GM10266 (cell line): Measurements from ENCODE around the gene MKNK2.

Experiments
- DNase-seq: peaks from one replicate; pipeline ENCODE4 v3.0.0; 2012; ENCODE audit errors: extremely low spot score
- TF ChIP-seq, protein P1 (sequence below): IDR thresholded peaks from 2 replicates; pipeline ENCODE4 v1.5.1; 2012; ENCODE audit warnings: mild to moderate bottlenecking, low read depth; ENCODE audit not compliant: control insufficient read depth, insufficient read depth; ENCODE audit errors: missing control alignments

Gene MKNK2

DNA sequence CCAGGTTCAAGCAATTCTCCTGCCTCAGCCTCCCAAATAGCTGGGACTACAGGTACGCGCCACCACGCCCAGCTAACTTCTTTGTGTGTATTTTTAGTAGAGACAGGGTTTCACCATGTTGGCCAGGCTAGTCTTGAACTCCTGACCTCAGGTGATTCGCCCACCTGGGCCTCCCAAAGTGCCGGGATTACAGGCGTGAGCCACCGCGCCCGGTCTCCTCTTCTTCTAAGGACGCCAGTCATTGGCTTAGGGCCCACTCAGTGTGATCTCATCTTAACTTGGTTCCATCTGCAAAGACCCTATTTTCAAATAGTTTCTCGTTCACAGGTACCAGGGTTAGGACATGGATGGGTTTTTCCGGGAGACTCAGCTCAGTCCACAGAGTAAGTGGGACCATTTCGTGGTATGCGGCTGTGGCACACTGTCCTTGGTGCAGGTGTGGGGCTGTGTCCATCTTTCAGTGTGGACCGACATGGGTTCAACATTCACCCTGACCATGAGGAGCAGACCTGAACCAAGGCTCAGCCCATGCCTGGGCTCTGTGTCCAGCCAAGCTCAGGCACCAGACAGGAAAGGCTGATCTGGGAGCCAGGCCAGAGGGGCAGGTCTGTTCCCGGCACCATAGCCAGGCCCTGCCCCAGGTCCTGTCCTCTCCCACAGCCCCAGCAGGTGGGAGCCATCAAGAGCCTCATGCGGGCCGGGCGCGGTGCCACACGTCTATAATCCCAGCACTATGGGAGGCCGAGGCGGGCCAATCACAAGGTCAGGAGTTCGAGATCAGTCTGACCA lies 2.8 kb upstream of the MKNK2 start:
- TF ChIP-seq, protein P1, sequence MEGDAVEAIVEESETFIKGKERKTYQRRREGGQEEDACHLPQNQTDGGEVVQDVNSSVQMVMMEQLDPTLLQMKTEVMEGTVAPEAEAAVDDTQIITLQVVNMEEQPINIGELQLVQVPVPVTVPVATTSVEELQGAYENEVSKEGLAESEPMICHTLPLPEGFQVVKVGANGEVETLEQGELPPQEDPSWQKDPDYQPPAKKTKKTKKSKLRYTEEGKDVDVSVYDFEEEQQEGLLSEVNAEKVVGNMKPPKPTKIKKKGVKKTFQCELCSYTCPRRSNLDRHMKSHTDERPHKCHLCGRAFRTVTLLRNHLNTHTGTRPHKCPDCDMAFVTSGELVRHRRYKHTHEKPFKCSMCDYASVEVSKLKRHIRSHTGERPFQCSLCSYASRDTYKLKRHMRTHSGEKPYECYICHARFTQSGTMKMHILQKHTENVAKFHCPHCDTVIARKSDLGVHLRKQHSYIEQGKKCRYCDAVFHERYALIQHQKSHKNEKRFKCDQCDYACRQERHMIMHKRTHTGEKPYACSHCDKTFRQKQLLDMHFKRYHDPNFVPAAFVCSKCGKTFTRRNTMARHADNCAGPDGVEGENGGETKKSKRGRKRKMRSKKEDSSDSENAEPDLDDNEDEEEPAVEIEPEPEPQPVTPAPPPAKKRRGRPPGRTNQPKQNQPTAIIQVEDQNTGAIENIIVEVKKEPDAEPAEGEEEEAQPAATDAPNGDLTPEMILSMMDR, result no peak
- DNase-seq, result no peak

DNA sequence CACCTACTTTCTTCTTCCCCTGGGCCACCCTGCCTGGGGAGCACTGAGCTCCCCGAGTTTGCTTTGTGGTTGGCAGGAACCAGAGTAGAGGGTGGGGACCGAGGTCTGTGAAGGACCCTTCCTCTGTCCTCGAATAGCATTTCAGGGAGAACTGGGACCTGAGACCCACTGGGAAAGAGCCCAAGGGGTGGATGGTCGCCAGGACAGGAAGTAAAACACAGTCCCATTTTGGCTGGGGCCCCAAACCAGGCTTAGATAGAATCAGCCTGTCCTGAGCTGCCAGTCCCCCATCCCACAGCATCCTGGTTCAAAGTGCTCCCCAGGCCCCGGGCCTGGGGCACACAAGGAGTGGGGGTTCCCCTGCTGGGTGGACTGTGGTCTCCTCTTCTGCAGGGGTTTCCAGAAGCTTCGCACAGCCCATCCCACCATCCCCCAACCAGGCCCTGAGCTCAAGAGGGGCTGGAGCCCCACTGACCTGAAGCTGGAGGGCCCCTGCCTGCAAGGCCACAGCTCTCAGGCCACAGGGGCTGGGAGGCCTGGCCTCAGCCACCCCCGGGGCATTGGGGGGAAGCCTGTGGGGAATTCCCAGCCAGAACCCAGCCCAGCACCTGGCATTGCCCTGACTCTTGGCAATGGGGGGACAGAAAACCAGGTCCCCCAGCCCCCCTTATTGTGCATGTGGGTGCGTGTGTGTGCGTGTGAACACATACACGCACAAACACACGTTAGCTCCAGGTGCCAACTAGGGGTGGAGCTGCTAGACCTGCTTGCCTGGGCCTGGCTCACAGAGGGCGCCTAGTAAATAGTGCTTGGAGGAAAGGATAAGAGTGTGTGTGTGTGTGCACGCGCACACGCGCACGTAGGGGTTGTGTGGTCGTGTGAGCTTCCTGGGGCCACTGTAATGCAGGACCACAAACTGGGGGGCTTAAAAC lies 995 bp upstream of the MKNK2 start:
- DNase-seq, result no peak
- TF ChIP-seq, protein P1, result peak; percentile 16

DNA sequence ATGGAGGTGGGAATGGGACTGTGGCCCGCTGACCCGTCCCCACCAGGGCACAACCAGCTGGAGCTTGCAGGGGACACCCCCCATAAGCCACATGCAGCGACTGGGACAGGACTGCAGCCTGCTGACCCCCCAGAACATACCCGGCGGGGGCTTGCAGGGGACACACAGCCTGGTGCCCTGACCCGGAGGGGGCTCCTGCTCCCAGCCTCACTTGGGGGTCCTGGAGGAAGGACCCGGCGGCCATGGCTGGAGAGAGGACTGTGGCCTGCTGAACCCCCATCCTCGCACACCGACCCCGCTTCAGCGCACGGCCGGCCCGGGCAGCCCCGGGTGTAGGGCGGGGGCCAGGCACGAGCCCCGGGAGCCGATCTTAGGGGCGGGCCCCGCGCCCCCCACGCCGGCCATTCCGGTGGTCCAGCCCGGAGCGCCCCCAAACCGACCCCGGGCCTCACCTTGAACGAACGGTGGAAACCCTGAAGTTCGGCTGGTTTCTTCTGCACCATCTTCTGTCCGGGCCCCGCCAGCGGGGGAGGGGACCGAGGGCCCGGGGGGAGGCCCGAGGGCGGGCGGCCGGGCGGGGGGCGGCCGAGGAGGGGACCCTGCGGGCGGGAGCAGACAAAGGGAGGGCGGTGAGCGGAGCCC lies 574 bp downstream of the MKNK2 start:
- no peak for DNase-seq
- TF ChIP-seq, protein P1, result no peak

DNA sequence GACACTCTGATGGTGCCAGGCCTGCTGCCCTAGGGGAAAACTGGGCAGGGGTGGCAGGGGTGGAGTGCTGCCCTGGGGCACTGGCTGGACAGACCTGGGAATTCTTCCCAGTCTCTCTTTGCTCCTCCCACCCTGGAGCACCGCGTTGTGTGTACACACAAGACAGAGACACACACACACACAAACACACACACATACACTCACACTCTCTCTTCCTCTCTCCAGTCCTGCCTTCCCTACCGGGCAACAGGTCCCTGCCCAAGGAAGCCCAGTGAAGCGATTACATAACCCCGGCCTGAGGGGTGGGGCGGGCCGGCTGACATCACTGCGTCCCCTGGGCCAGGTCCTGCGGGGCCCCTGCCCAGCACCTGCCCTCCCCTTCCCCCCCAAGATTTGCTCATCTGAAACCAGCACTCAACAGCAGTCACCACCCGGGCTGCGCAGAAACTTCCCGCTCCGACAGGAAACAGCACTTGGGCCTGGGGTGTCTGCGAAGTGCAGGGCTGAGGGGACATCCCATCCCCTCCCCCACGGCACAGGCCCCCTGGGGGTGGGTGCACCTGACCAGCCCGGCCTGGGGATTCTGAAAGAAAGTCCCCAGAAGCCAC lies 1.2 kb downstream of the MKNK2 start:
- TF ChIP-seq, protein P1, result no peak
- peak; percentile 76 for DNase-seq

DNA sequence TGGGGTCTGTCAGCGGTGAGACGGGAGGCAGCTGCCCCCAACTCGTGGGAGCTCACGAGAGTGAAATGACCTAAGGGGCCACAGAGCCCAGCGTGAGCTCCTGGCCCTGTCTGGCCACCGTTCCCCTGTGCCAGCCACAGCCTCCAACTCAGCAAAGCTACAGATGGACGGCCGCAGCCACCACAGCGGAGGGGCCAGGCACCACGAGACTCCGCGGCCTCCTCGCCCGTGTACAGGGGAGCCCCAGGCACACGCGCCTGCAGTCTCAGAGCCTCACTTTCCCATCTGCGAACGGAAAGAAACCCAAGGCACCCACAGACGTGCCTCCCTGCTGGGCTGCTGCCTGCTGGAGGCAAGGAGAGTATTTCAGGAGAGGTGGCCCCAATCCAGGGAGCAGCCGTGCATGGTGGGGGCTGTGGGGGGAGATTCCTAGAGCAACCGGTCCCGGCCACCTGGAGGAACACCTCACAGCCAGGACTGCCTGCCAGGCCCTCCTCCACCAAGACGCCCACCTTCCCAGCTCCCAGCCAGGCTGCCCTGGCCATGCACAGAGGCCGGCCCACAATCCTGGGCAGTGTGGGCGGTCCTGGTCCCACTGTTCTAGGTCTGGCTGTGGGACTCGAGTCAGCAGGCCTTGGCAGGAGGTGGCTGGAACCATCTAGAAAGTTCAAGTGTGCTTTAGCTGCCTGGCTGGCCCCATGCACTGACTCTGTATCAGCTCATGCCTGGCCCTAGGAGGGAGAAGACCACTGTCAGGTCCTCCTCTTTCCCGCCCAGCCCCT lies 1.9 kb downstream of the MKNK2 start:
- DNase-seq, result no peak
- TF ChIP-seq, protein P1, result no peak

DNA sequence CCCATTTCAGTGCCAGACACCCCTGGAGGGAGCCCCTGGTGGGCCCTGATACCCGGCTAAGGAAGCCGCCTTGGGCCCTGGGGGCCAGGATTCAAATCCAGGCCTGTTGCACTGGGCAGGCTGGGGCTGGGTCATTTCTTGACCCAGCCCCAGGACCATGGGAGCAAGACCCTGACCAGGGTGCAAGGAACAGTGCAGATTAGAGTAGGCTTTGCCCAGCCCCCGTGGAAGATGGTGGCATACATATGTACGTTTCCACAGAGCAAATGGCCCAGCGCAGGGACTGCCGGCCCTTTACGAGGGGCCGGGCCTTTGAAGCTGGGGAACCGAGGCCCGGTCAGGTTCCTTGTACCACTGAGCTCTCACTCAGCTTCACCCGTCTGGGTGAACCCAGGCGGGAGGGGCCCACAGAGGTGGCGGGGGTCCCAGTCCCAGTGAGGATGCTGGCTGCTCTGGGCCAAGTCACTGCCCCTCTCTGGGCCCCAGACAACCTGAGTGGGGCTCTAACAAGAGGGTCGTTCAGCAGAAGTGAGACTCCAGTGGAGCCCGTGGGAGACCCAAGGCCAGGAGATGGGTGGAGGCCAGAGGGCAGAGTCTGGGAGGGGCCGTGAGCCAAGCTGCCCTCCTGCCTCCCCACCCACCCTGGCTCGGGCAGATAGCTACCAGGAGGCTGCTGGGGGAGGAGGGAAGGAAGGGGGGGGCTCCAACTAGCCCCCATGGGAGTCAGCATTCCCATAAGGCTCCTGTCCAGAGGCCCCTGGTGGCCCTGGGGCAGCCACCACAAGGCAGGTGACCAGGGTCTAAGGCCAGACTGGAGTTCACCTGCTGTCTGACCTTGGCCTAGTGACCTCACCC lies 2.7 kb downstream of the MKNK2 start:
- TF ChIP-seq, protein P1, result no peak
- DNase-seq, result no peak
